K562 (cell line): ENCODE results near the gene DKKL1. TPM values are rescaled to one million over a fixed set of nuclear protein-coding genes. Genes with fewer than 3 reads are reported as not detected.

Experiments
- ARNT ChIP-seq, 2 experiments: fragments of 450-650 bp; IDR thresholded peaks; 2 replicates each; pipeline ENCODE4 v1.6.1; 2016; ENCODE audit warnings: mild to moderate bottlenecking in 1 of 2
- ATF6 ChIP-seq: sonication (generic); formaldehyde crosslinking; IDR thresholded peaks from 2 replicates; pipeline ENCODE4 v1.4.0; 2020; ENCODE audit warnings: mild to moderate bottlenecking, missing genetic modification reagents
- CREM ChIP-seq: IDR thresholded peaks from 2 replicates; pipeline ENCODE4 v1.6.1; 2014; ENCODE audit warnings: antibody characterized with exemption, low read depth
- DIDO1 ChIP-seq: fragments of 450-650 bp; IDR thresholded peaks from 2 replicates; pipeline ENCODE4 v1.6.1; 2016; ENCODE audit warnings: low read depth, missing biosample characterization, missing genetic modification characterization
- E2F6 ChIP-seq, 2 experiments: IDR thresholded peaks; 2 replicates each; pipeline ENCODE4 v1.6.1; 2011; ENCODE audit warnings: borderline replicate concordance in 1 of 2, control low read depth in 1 of 2, low read depth in 1 of 2, low read length in 1 of 2, mild to moderate bottlenecking in 1 of 2, mixed read lengths in 1 of 2, moderate library complexity in 1 of 2; ENCODE audit not compliant: insufficient read depth in 1 of 2, insufficient read length in 1 of 2, poor library complexity in 1 of 2, severe bottlenecking in 1 of 2; ENCODE audit errors: extremely low read depth in 1 of 2
- EGR1 ChIP-seq: fragments of 450-650 bp; conservative IDR thresholded peaks from 2 replicates; pipeline ENCODE4 v1.6.1; 2017; ENCODE audit warnings: mild to moderate bottlenecking
- FOXJ2 ChIP-seq: fragments of 200-800 bp; sonication (Bioruptor generic); IDR thresholded peaks from 2 replicates; pipeline ENCODE4 v1.6.1; 2016; ENCODE audit warnings: missing genetic modification characterization, missing compliant biosample characterization
- GATAD2B ChIP-seq: fragments of 450-650 bp; IDR thresholded peaks from 2 replicates; pipeline ENCODE4 v1.6.1; 2017; ENCODE audit warnings: mild to moderate bottlenecking, borderline replicate concordance
- MTF1 ChIP-seq: fragments of 250-450 bp; sonication (Bioruptor Pico); IDR thresholded peaks from 2 replicates; pipeline ENCODE4 v1.9.0; 2021; ENCODE audit warnings: moderate library complexity, mild to moderate bottlenecking, inconsistent platforms, borderline replicate concordance
- NCOA1 ChIP-seq: fragments of 450-650 bp; IDR thresholded peaks from 2 replicates; pipeline ENCODE4 v1.6.1; 2016; ENCODE audit warnings: low read depth
- NFRKB ChIP-seq: fragments of 450-650 bp; IDR thresholded peaks from 2 replicates; pipeline ENCODE4 v1.6.1; 2016; ENCODE audit warnings: low read depth
- NR2C2 ChIP-seq, 2 experiments: fragments of 200-800 bp in 1 of 2; sonication (Bioruptor generic) in 1 of 2; sonication (generic) in 1 of 2; formaldehyde crosslinking in 1 of 2; IDR thresholded peaks; 2 replicates each; pipeline versions ENCODE4 v1.6.1 to v1.8.0; 2016 to 2022; ENCODE audit warnings: mild to moderate bottlenecking in 1 of 2, missing compliant biosample characterization in 1 of 2, missing genetic modification characterization in 1 of 2, missing genetic modification reagents in 1 of 2
- POLR2AphosphoS5 ChIP-seq: IDR thresholded peaks from 2 replicates; pipeline ENCODE4 v1.6.1; 2011; ENCODE audit warnings: mild to moderate bottlenecking, low read depth, low read length, moderate library complexity; ENCODE audit not compliant: control insufficient read depth, insufficient read depth
- POLR2G ChIP-seq: fragments of 200-400 bp; formaldehyde crosslinking; IDR thresholded peaks from 2 replicates; pipeline ENCODE4 v1.6.1; 2017; ENCODE audit warnings: low read depth, mild to moderate bottlenecking, antibody characterized with exemption, low read length, moderate library complexity
- PYGO2 ChIP-seq: fragments of 450-650 bp; IDR thresholded peaks from 2 replicates; pipeline ENCODE4 v1.6.1; 2016; ENCODE audit warnings: mild to moderate bottlenecking, missing genetic modification characterization, moderate library complexity, missing compliant biosample characterization
- SLC30A9 ChIP-seq: fragments of 250-450 bp; sonication (Bioruptor Pico); IDR thresholded peaks from 2 replicates; pipeline ENCODE4 v1.8.0; 2022; ENCODE audit warnings: mild to moderate bottlenecking, moderate library complexity
- SRSF7 ChIP-seq: fragments of 200-400 bp; formaldehyde crosslinking; optimal IDR thresholded peaks from 2 replicates; pipeline ENCODE3; 2017; ENCODE audit warnings: mild to moderate bottlenecking, low read depth, low read length
- SRSF9 ChIP-seq: fragments of 200-400 bp; formaldehyde crosslinking; IDR thresholded peaks from 2 replicates; pipeline ENCODE4 v1.6.1; 2017; ENCODE audit warnings: low read depth, low read length, borderline replicate concordance
- U2AF2 ChIP-seq: fragments of 200-400 bp; formaldehyde crosslinking; optimal IDR thresholded peaks from 2 replicates; pipeline ENCODE3; 2017; ENCODE audit warnings: low read depth, mild to moderate bottlenecking, low read length
- polyA plus RNA-seq, 8 experiments: library from polyadenylated mRNA; depleted of rRNA in 4 of 8; stranded (reverse) in 5 of 8; unstranded in 3 of 8; fragments of >200 nt; fragmentation: Nextera tagmentation in 2 of 8; fragmentation: Illumina TruSeq in 1 of 8; extraction: Ambion mirVana in 2 of 8; extraction: Trizol in 1 of 8; gene quantifications; 2 replicates each; pipeline versions ENCODE4 v1.2.1 to v1.2.3, GENCODE V29; 2011 to 2014; ENCODE audit warnings: inconsistent platforms in 1 of 8, missing spikeins in 1 of 8
- total RNA-seq, 7 experiments: library from RNA; depleted of rRNA in 6 of 7; stranded (reverse); fragments of >200 nt in 6 of 7; fragmentation: Illumina TruSeq in 2 of 7; extraction: Trizol in 2 of 7; gene quantifications; 2 replicates each; pipeline versions ENCODE4 v1.2.1 to v1.2.3, GENCODE V29; 2011 to 2021; ENCODE audit warnings: low replicate concordance in 1 of 7
- TF ChIP-seq, protein P1 (sequence below): fragments of 200-800 bp; sonication (Bioruptor generic); IDR thresholded peaks from 2 replicates; pipeline ENCODE4 v1.6.1; 2017; ENCODE audit warnings: missing genetic modification characterization, missing compliant biosample characterization
- TF ChIP-seq, protein P2 (sequence below), 2 experiments: fragments of 450-650 bp in 1 of 2; sonication (generic) in 1 of 2; formaldehyde crosslinking in 1 of 2; IDR thresholded peaks in 1 of 2; conservative IDR thresholded peaks in 1 of 2; 2 replicates each; pipeline versions ENCODE4 v1.6.1 to v1.8.1; 2016 to 2023; ENCODE audit warnings: mild to moderate bottlenecking in 2 of 2, moderate library complexity in 2 of 2, inconsistent platforms in 1 of 2, missing genetic modification reagents in 1 of 2

The DKKL1 gene
- total and polyA plus RNA-seq, 9 of the 15 experiments (the other 6 are each of a cell fraction or from before 2014, with no cell fraction given): 0.15 to 1.7 (median 0.52) TPM

- peak; percentile 70 for TF ChIP-seq POLR2G
- TF ChIP-seq SRSF7: no peak
- TF ChIP-seq, protein P1, sequence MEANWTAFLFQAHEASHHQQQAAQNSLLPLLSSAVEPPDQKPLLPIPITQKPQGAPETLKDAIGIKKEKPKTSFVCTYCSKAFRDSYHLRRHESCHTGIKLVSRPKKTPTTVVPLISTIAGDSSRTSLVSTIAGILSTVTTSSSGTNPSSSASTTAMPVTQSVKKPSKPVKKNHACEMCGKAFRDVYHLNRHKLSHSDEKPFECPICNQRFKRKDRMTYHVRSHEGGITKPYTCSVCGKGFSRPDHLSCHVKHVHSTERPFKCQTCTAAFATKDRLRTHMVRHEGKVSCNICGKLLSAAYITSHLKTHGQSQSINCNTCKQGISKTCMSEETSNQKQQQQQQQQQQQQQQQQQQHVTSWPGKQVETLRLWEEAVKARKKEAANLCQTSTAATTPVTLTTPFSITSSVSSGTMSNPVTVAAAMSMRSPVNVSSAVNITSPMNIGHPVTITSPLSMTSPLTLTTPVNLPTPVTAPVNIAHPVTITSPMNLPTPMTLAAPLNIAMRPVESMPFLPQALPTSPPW (CRISPR knock-in tag): peak; percentile 58; the same call in 1 of the 2 replicates
- TF ChIP-seq POLR2AphosphoS5: peak; percentile 40; the same call in 1 of the 2 replicates
- TF ChIP-seq E2F6 (IDR thresholded peaks at IDR 0.05; ENCODE audit: borderline replicate concordance in 1 of 2, extremely low read depth in 1 of 2, insufficient read depth in 1 of 2, insufficient read length in 1 of 2, low read depth in 1 of 2, low read length in 1 of 2, poor library complexity in 1 of 2, severe bottlenecking in 1 of 2): peak in 1 of 2 experiments; percentile 39
- no peak for TF ChIP-seq MTF1
- no peak for TF ChIP-seq SLC30A9 (CRISPR knock-in tag)
- no peak for TF ChIP-seq U2AF2
- TF ChIP-seq ATF6 (CRISPR knock-in tag): 0 out of 2 replicates have a peak, but pooled peaks have one; percentile 42
- no peak for TF ChIP-seq SRSF9
- TF ChIP-seq DIDO1 (tag): no peak
- TF ChIP-seq CREM: peak; percentile 81
- TF ChIP-seq, protein P2, sequence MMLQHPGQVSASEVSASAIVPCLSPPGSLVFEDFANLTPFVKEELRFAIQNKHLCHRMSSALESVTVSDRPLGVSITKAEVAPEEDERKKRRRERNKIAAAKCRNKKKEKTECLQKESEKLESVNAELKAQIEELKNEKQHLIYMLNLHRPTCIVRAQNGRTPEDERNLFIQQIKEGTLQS (IDR thresholded peaks at IDR 0.05): peak; percentile 22; the same call in 1 of the 2 replicates
- TF ChIP-seq, protein P2 (CRISPR knock-in tag; conservative IDR thresholded peaks at IDR 0.05): no peak
- no peak for TF ChIP-seq NFRKB
- TF ChIP-seq PYGO2 (tag): no peak
- peak; percentile 42; the same call in 1 of the 2 replicates for TF ChIP-seq NR2C2 (CRISPR knock-in tag; IDR thresholded peaks at IDR 0.05)
- TF ChIP-seq NR2C2 (tag; IDR thresholded peaks at IDR 0.05): peak; percentile 78
- peak; percentile 99 for TF ChIP-seq EGR1
- no peak for TF ChIP-seq GATAD2B
- TF ChIP-seq ARNT (IDR thresholded peaks at IDR 0.05): peak in 1 of 2 experiments; percentile 71; a peak in 1 of 4 replicates
- no peak for TF ChIP-seq NCOA1
- TF ChIP-seq FOXJ2 (tag): no peak
These were observed at the start of gene DKKL1 (continued) for GRCh38 chr19:49363268-49364082.
